ENCODE results near the gene RAP1GDS1.

GRCh38 chr4:98470366-98470765, 209.2 kb downstream of the RAP1GDS1 start:
- TF ChIP-seq CTCF (IDR thresholded peaks at IDR 0.05) (no peak), POLR2A (IDR thresholded peaks at IDR 0.05) (no peak)

Measured in breast epithelium (tissue), 3 donors.